NCI-H2196 treated with DMSO at 0.1 percent for 48 hours (cell line): ENCODE data around the gene PLAC8L1.
"Not testable (repeated sequence)": the region's sequence is repeated elsewhere in the genome, so short reads cannot be mapped to it uniquely, and the experiment has no call there.

Experiments used
- DNase-seq: peaks from one replicate; lab custom pipeline; 2025; ENCODE audit not compliant: unreplicated experiment; lab: John Stamatoyannopoulos, UW

Gene PLAC8L1, protein sequence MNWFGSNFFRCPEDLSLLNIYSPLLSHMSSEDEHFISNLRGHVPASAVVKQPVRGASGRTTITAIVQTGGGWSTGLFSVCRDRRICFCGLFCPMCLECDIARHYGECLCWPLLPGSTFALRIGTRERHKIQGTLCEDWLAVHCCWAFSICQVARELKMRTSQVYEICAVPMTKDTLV

DNA sequence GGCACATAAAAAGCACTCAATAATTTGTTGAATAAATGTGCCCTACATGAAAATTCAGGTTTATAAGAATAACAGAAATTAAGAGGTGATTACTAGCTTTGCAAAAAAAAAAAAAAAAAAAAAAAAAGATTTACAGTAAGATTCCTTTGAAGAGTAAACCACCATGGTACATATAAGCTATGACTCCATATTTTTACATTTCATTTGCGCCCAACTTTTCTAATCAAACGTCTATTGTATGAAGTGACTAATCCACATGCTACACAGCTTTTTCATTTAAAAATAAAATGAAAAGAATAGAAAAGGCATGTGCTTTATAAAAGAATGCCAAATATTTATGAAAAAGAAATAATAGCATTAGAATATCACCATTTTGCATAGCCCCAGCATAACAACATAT is at the start of gene PLAC8L1:
TSS of gene PLAC8L1 (minus strand) at position 101 of the 400 bp plus-strand sequence. CDS start 1,266 bp downstream, outside the sequence.
- no peak for DNase-seq

DNA sequence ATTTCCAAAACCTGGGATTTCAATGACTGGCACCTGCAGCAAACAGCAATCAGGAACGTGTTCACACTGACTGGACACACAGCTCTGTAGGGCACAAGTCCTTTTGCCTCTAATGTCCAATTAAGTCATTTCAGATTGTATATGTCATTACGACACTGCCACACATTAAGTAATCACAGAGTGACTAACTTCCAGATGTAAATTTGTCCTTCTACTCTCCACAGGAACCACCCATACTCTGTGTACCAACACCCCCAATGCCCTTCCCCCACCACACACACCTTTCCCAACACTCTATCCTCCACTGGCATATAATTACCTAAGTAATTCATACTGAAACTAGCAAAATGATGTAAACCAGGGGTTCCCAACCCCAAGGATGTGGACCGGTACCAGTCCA is 46.6 kb upstream of the PLAC8L1 start:
- no peak for DNase-seq

DNA sequence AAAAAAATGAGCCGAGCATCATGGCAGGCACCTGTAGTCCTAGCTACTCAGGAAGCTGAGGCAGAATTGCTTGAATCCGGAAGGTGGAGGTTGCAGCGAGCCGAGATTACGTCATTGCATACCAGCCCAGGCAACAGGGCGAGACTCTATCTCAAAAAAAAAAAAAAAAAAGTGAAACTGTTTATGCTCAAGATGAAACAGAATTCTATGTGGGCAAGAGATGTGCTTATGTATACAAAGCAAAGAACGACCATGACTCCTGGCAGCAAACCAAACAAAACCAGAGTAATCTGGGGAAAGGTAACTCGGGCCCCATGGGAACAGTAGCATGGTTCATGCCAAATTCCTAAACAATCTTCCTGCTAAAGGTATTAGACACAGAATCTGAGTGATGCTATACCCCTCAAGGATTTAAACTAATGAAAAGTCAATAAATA is 32.6 kb upstream of the PLAC8L1 start:
- no peak for DNase-seq

DNA sequence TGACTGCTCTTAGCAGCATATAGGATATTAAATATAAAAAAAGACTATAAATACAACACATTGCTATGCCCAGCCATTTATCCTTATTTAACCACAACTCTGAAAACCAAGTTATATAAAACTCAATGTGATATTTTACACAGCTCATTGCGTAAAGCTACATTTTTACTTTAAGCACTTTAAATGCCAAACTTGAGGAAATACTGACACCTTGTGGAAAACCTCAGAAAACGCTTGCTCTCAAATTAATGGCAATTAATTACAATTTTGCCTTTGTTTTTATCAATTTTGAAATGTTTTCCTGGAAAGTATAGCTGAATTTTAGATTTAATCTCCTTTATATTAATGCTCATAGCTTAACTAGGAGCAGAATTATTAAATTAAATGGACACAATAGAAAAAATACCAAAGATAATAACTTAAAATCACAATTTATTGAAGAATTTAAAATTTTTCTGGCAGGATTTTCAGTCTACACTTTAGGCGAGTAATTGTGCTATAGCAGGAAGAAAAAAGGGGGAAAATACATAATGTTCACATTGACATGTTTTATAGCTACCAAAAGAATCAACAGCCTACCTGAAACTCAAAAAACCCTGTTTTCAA is 25.2 kb upstream of the PLAC8L1 start:
- DNase-seq, result no peak

DNA sequence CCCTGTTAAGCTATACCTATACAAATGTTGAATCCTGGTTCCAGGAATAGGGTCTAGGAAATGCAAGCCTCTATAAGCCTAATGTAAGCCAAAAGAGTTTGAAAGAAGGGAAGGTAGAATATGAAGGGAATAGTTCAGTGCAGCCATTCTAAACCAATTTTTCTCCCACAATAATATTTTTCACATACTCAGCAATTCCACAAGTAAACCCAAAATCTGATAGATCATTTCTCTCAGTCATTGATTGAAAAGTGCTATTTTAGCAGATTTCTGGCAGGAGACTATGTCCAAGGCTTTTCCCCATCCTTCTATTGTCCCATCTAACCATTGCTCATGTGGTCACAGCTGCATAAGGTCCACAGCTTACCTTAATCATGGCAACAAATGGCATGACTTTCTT is 20.7 kb upstream of the PLAC8L1 start:
- DNase-seq, result no peak

DNA sequence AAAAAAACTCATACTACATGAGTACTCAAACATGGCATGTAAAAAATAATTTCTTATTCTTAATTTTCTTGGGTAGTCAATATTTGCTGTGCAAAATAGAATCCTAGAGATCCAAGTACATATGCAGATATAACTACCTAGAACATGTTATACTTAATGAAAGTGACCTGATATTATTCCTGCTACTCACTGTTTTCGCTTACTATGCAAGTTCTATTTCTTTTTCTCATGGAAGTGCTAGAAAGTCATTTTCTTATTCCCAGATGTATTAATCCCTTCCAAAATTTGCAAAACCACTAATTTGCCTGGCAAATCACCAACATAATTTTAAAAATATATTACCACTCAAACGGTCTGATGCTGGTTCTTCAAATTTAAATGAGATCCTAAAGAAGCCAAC is 19.2 kb upstream of the PLAC8L1 start:
- no peak for DNase-seq

DNA sequence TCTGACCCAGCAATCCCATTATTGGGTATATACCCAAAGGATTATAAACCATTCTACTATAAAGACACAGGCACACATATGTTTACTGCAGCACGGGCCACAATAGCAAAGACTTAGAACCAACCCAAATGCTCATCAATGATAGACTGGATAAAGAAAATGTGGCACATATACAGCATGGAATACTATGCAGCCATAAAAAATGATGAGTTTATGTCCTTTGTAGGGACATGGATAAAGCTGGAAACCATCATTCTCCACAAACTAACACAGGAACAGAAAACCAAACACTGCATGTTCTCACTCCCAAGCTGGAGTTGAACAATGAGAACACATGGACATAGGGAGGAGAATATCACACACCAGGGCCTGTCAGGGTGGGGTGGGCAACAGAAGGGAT is 16.1 kb upstream of the PLAC8L1 start:
- not testable (repeated sequence) for DNase-seq

DNA sequence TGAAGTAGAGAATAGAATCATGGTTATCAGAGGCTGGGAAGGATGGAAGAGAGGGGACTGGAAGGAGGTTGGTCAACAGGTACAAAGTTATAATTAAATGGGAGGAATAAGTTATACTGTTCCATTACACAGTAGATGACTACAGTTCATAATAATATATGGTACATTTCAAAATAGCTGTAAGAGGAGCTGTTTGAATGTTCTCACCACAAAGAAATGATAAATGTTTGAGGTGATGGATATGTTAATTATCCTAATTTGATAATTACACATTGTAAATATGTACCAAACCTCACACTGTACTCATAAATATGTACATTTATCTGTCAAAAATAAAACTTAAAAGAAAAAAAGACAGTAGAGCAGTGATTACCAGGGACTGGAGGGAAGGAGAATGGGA is 12.9 kb upstream of the PLAC8L1 start:
- DNase-seq, result no peak

DNA sequence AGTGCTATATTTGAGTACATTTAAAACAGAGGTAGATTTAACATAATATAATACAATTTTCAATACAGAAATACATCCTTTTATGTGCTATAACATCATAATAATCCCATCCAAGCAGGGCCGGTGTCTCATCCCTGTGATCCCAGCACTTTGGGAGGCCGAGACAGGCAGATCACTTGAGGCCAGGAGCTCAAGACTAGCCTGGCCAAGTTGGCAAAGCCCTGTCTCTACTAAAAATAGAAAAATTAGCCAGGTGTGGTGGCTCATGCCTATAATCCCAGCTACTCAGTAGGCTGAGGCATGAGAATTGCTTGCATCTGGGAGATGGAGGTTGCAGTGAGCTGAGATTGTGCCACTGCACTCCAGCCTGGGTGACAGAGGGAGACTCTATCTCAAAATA is 11.8 kb upstream of the PLAC8L1 start:
- not testable (repeated sequence) for DNase-seq

DNA sequence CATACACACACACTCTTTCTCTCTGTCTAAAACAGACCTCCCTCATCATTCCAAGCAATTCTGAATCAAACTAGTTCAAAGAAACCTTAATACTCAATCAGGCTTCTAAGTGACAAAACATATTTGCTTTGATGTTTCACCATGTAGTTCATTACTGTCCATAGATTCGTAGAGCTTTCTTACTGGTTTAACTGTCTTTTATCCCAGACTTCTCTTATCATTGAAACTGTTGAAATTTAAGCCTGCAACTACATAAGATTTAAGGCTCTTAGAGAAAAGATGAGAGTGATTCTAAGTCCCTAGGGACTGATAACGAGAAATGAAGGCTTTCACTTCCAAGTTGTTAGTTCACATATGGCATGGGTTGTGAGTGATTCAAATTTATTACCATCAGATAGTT is 11.0 kb upstream of the PLAC8L1 start:
- DNase-seq, result no peak

DNA sequence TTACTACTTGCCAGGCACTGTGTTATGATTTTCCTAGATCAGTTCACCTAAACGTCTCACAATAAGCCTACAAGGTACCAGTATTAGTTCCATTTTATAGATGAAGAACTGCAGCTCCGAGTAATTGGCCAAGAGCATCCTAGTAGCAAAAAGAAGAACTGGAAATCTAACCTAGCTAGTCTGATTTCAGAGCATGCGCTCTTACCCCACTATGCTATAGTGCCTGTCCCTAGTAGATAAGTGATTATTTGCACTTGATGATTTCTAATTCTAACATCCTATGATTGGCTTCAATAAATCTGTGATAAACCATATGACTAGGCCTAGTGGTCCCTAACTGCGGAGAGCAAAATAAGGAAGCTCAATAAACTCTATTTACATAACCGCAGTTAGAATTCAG is 7.1 kb upstream of the PLAC8L1 start:
- no peak for DNase-seq

DNA sequence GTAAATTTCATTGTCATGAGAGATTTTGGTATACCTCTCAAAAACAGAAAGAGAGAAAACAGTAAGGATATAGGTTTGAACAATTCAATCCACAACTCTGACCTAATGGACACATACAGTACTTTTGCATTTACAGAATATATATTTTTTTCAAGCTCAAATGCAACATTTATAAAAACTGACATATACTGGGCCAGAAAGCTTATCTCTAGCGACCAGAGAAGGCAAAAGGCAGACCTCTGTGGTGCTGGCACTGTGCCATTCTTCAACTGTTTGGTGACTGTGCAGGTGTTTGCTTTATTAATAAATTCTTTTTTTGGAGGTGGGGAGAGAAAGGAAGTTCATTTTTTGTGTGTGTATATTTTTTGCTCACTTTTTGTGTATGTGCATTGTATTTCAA is 6.0 kb upstream of the PLAC8L1 start:
- DNase-seq, result no peak

DNA sequence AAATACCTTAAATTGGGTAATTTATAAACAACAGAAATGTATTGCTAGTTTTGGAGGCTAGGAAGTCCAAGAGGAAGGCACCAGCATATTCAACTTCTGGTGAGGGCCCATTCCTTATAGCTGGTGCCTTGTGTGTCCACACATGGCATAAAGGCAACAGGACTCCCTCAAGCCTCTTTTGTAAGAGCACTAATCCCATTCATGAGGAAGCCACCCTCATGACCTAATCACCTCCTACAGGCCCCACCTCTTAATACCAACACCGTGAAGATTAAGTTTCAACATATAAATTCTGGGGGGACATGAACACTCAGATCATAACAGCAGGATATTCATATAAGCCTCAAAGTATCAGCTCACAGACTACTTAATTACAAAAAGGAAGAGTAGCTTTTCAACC is 4.0 kb upstream of the PLAC8L1 start:
- no peak for DNase-seq

DNA sequence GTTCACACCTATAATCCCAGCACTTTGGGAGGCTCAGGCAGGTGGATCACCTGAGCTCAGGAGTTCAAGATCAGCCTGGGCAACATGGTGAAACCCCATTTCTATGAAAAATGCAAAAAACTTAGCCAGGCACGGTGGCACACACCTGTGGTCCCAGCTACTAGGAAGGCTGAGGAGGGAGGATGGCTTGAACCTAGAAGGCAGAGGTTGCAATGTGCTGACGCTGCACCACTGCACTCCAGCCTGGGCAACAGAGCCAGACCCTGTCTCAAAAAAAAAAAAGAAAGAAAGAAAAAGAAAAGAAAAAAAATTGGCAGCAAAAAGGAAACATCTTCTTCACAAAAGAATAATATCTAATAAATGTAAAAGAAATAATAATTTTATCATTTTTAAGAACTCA is 3.5 kb upstream of the PLAC8L1 start:
- not testable (repeated sequence) for DNase-seq

DNA sequence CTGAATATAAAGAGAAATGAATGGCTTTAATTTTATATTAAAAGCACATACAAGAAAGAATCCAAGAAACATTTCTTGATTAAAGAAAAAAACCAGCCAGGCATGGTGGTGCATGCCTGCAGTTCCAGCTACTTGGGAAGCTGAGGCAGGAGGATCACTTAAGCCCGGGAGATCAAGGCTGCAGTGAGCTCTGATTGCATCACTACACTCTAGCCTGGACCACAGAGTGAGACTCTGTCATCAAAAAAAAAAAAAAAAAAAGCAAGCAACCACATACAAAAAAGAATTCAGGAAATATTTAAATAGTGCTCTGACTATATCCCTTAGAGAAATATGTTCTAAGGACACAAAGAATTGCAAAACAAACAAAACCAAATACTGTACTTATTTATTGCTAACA is 2.5 kb upstream of the PLAC8L1 start:
- DNase-seq, result no peak

DNA sequence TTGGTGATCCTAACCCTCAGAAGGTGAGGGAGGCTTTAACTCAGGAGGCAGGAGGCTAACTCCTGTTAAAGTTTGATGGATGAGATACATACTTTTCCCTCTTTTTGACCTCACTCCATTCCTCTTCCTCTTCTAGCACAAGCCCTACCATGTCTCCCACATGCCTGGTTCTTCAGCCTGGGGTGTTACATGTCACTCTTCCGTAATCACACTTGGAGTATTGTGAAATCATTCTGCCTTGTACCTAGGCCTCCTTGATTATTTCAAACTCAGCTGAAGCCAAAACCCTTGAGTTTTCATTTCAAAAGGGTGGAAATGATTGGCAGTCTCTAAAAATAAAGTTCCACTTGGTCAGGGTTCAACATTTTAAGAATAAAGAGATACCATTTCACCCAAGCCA is 1.8 kb downstream of the PLAC8L1 start:
- DNase-seq, result no peak

DNA sequence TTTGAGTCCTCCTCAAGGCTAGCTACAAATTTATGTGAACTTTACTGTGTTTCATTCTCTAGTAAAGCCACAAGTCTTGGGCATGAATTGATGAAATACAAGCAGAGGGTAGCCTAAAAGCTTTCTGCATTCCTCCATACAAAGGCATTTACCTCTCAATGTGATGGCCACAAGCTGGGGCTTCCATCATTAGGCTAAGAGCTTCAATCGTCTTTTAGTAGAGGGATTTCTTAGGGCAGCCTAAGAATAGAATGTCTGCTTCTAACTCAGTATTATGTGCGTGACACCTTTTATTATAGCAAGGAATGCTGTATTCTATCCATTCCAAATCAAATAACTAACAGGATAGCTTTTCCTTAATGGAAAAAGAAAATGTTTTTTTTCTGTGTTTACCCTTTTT is 3.7 kb downstream of the PLAC8L1 start:
- DNase-seq, result no peak

DNA sequence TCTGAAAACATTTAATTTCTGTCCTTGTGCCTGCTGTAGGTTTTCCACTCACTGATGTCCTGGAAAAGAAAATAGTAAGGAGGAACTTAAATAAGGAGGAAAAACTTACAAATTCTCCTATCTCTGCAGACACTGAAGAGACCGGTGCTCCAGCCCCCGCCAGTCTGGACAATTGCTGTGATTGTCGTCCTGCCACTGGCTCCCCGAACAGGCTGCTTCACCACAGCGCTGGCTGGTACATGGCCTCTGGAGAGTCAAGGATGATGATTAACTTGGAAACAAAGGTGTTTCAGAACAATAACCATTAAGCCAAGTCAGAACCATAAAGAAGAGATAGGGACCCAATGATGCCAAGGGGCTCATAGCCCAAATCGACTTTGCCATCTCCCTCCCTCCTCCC is 7.3 kb downstream of the PLAC8L1 start:
- no peak for DNase-seq

DNA sequence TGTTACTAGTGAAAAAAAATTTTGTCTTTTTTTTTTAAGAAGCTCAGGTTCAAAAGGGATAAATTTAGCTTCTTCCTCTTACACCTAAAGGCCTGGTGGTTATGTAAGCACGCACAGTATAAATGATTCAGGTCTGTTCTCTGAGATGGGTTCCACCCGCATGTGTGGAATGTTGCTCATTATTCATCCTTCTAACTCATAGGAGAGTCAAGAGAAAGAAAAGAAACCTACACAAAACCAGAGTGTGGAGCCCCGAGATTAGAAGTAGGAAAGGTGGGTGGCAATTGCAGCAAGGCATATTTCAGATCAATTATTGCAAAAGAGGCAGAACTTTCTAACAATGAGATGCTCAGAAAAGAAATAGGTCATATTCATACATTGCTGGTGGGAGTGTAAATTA is 13.5 kb downstream of the PLAC8L1 start:
- no peak for DNase-seq

DNA sequence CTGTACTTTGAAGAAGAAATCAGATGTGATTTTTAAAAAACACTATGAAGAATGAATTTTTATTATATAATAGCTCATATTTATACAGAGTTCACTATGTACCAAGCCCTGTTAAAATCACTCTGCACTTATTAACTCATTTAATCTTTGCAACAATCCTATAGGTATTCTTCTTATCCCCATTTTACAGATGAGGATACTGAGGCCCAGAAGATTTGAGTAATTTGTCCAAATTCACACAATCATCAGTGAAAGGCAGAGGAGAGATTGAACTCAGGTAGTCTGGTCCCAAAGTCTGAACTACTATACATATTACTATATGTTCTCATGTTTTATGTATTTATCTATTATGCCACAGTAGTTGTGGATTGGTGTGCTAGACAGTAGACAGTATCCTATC is 16.1 kb downstream of the PLAC8L1 start:
- DNase-seq, result no peak

DNA sequence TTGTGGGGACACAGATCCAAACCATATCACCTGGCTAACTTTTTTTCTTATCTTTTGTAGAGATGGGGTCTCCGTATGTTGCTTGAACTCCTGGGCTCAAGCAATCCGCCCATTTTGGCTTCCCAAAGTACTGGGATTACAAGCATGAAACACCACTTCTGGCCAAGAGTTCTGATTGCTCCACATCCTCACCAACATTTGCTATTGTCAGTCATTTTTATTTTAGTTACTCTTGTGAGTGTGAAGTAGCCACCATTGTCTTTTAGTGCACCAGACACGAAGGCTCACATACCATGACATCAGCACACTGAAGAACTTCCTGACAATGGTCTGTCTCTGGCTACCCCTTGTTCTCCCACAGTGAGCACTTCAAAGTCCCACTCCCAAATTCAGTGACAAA is 17.3 kb downstream of the PLAC8L1 start:
- no peak for DNase-seq

DNA sequence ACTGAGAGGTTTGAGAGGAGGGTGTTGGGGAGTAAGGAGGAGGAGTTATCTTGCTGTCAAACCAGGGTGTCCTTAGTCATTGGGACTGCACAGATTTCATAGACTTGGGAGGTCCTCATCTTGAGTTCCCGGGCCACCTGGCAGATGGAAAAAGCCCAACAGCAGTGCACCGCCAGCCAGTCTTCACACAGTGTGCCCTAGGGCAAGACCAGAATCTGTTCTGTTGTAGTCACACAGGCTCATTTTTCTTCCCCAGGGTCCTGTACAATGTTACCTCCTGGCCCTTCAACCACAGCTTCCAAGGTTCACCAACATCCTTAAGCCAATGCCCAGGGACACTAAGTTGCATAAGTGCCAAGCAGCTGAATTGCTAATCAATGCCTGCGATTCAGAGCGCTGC is 21.0 kb downstream of the PLAC8L1 start:
- DNase-seq, result no peak

DNA sequence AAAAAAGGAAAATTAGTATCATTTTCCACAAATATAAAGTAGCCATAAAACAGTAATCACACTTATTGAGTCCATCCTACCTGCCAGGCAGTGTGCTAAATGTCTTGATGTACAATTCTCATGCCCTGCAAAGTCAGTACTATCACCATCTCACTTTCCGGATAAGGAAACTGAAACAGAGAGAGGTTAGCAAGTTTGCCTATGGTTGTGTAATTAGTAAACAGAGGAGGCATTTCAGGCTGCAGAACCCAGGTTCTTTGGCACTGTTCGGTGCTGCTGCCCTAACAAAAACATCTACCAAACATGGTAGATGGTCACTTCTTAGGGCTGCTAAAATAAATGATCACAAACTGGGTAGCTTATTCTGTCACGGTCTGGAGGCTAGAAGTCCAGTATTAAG is 22.6 kb downstream of the PLAC8L1 start:
- DNase-seq, result no peak
